NCI-H1694 treated with DMSO at 0.1 percent for 48 hours (cell line): ENCODE results near the gene PDE5A.
A peak's percentile ranks its signal among the peaks of the same experiment; 100 is the strongest.
"Not testable (repeated sequence)": the region's sequence is repeated elsewhere in the genome, so short reads cannot be mapped to it uniquely, and the experiment has no call there.

Experiments
- DNase-seq: peaks from one replicate; lab custom pipeline; 2025; lab: John Stamatoyannopoulos, UW

The PDE5A gene

DNA sequence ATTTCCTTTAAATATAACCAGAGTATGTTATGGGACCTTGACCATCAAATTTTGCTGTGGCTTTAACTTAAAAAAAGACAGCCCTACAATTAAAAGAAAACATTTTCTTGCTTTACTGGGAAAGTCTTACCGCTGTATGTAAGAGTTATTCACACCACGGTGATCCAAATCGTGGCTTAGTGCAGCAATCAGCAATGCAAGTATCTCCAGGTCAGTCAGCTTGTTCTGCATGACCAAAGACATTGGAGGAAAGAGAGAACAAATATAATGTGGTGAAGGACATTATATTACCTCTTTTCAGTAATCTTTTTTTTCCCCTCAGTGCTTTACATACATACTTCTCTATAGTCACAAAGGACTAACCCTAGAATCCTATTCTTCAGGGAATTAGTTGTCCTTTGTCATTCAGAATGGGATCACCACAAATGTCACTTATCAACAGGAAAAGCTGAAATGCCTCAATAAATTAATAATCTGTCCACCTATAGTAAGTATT is 109.6 kb downstream of the PDE5A start:
- no peak for DNase-seq

- DNase-seq, result no peak
Measured at GRCh38 chr4:119518230-119518892, 110.2 kb downstream of the PDE5A start.

GRCh38 chr4:119517361-119518229 is 111.0 kb downstream of the PDE5A start:
- no peak for DNase-seq

GRCh38 chr4:119512398-119512797 is 116.2 kb downstream of the PDE5A start:
- no peak for DNase-seq

GRCh38 chr4:119510395-119511149 is 118.0 kb downstream of the PDE5A start:
- DNase-seq, result no peak

- DNase-seq, result no peak
Measured at GRCh38 chr4:119508281-119508680, 120.3 kb downstream of the PDE5A start.

DNA sequence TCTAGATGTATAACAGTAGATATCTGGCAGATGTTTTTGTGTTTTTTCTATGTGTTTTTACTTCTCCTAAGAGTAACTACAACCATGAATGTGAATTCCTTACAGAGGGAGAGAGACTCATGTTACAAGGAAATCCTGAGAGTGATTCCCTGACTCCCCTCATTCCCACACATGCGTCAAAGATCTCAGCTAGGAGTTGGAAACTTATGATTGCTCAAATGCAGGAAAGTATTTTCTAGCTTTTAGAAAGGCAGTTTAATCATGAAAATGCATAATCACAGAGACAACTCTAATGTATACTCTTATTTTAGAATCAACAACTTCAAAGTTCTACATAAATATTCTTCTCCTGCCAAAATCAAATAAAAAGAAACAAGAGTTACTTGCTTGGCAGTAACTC is 121.8 kb downstream of the PDE5A start:
- no peak for DNase-seq

DNA sequence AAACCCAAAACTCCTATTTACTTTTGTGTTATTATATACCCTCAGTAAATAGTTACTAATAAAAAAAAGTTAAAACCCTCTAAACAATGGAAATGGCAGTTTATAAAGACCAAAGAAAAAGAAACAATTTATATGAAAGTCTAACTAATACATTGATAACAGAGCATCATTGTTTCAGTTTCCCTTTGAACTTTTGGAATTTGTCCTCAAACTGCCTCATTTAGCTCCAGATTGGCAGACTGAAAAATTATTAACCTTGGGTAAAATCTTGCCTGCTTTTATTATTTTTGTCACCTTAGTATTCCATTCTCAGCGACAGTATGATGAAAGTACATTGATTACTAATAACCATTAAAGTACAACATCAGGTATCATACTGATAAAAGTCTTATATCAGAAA is 124.0 kb downstream of the PDE5A start:
- DNase-seq, result no peak

- no peak for DNase-seq
Measured at GRCh38 chr4:119501740-119502139, 126.9 kb downstream of the PDE5A start.

DNA sequence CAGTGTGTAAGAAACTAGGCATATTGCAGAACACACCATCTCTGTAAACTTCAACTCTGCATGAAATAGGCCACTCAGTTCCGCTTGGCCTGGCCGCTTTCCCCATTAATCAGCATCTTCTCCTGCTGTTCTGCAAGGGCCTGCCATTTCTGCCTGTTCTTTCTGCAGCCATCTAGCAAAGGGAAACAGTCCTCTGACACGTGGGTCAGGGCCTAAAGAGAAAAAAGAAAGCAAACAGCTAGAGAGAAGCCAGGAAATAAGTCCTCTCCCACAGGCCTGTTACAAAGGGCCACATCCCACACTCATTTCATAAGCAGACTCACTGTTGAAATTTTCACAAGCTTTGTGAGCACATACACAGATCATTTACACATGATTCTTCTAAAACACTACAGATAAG is 130.1 kb downstream of the PDE5A start:
- DNase-seq, result no peak

DNA sequence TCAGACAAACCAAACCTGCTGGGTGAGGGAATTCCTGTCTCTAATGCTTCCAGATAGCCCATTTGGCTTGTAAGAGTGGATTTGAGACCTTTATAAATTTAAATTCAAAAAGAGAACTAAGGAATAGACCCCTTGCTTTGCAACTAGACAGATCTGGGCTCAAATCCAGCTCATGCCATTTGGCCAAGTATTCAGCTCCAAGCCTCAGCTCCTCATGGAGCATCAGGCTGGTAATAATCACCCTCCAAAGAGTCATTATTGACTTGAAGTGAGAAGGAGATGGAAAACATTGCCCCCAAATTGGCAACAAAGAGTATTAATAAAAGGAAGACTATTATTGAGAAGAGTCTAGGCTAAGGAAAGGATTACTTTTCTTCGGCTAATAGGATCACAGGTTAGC is 134.7 kb downstream of the PDE5A start:
- no peak for DNase-seq

GRCh38 chr4:119493419-119493818 is 135.2 kb downstream of the PDE5A start:
- peak; percentile 0 for DNase-seq

GRCh38 chr4:119490335-119490734 is 138.3 kb downstream of the PDE5A start:
- DNase-seq, result no peak

- DNase-seq, result no peak
Measured at GRCh38 chr4:119489305-119489704, 139.3 kb downstream of the PDE5A start.

DNA sequence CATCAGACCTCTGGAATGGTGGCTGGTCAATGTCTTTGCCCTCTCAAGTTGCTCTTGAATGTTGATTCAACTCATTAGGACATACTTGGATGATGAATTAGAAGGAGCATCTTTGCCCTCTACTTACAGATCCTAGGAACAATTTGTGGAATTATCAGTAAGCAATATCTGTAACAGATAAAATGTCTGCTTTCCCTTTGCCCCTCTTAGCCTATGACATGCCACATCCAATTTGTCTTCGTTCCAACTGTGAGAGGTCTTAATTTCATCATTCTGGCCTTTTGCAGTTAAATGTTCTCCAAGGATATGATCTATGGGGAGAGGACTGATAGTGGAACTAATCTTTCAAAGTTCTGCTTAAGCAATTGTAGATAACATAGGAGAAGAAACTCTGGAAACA is 148.3 kb downstream of the PDE5A start:
- DNase-seq, result no peak

GRCh38 chr4:119479835-119480234 is 148.8 kb downstream of the PDE5A start:
- no peak for DNase-seq

- no peak for DNase-seq
Measured at GRCh38 chr4:119479180-119479808, 149.3 kb downstream of the PDE5A start.

- DNase-seq, result no peak
Measured at GRCh38 chr4:119478446-119479179, 150.0 kb downstream of the PDE5A start.

DNA sequence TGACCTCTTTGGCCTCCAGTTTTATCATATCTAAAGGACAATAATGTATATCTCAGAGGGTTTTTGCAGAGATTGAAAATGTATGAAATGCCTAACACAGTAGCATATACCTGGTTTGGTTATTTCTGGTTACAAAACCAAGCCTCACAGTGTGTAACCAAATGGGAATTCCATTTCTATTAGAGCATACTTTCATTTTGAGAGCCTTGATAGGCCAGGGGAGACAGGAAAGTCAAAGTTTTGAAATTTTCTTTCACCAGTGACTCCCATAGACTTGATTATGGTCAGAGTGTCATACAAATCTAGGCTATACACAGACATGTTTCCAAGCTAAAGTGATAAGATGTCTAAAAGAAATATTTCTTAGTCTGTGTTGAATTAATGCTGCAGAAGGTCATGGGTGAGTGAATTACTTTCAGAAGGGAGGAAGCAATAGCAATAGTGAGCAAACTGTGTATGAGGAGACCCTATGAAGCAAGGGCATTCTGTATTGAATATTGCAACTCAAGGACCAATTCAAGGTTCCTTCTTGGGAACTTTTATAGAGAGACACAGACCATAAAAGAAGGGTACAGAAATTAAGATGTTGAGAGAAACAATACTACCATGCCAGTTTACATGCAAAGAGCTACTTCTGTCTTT is 151.1 kb downstream of the PDE5A start:
- no peak for DNase-seq

- DNase-seq, result no peak
Measured at GRCh38 chr4:119471259-119471658, 157.3 kb downstream of the PDE5A start.

- not testable (repeated sequence) for DNase-seq
Measured at GRCh38 chr4:119470737-119471063, 157.9 kb downstream of the PDE5A start.
